Left lobe of liver (tissue), 1 donor: ENCODE measurements around the gene FN1. TPM values are rescaled to one million over a fixed set of nuclear protein-coding genes. Genes with fewer than 3 reads are reported as not detected.

Source experiments
- total RNA-seq: library from RNA; stranded (reverse); gene quantifications from one replicate; pipeline ENCODE4 v1.2.1, GENCODE V29; 2021
- donor health status: DM: no; HTN: yes; CAD: no.

The FN1 gene
- total RNA-seq, 1 donor from 2014 or later: 1,295 TPM

Other genes starting within 250 kb of the FN1 start
- 43.2 TPM for gene ATIC, start 124.0 kb downstream of the FN1 start, total RNA-seq